Endothelial cell of umbilical vein (primary cell): ENCODE measurements around the gene SLC25A48. TPM values are rescaled to one million over a fixed set of nuclear protein-coding genes. Genes with fewer than 3 reads are reported as not detected.

Source experiments
- BruUV-seq: library from RNA; stranded (reverse); fragments of 400-500 nt; replicated peaks from 2 replicates; lab custom pipeline; 2021; lab: Mats Ljungman, UMichigan
- CTCF ChIA-PET: fragments of 300-600, 350-600 bp; sonication (Branson Sonifier 250); formaldehyde crosslinking; loops from one replicate; lab custom pipeline; 2021; ENCODE audit warnings: antibody characterized with exemption, inconsistent platforms; lab: Charles Lee
- POLR2A ChIA-PET: fragments of 300-600, 350-600 bp; sonication (Branson Sonifier 250); formaldehyde crosslinking; loops from one replicate; lab custom pipeline; 2021; ENCODE audit warnings: antibody characterized with exemption, inconsistent platforms; lab: Charles Lee
- DNase-seq: peaks from one replicate; pipeline ENCODE4 v3.0.0-alpha.2; 2011; ENCODE audit warnings: low read depth, low spot score
- FAIRE-seq: peaks from 2 replicates; lab custom pipeline; 2011; peaks lifted over from hg19 to GRCh38; lab: Jason Lieb, UNC
- H2AFZ ChIP-seq: 2 replicates; pipeline ENCODE4 v1.6.0; 2012; ENCODE audit warnings: low read depth, low read length, control low read depth, inconsistent platforms
- H3K27ac ChIP-seq: 2 replicates; pipeline ENCODE4 v1.5.1; 2011; ENCODE audit warnings: low read depth, mild to moderate bottlenecking, control low read depth, low read length, moderate library complexity; ENCODE audit not compliant: insufficient read depth
- H3K27me3 ChIP-seq, 2 experiments: 2 replicates each; pipeline versions ENCODE4 v1.6.0 to v1.6.1; 2011; ENCODE audit warnings: low read length in 2 of 2, mixed read lengths in 1 of 2; ENCODE audit not compliant: control insufficient read depth in 2 of 2, insufficient read depth in 2 of 2
- H3K36me3 ChIP-seq, 2 experiments: 2 replicates in 1 of 2; 3 replicates in 1 of 2; pipeline ENCODE4 v1.5.1; 2011; ENCODE audit warnings: low read length in 2 of 2, mild to moderate bottlenecking in 1 of 2, moderate library complexity in 1 of 2; ENCODE audit not compliant: control insufficient read depth in 2 of 2, insufficient read depth in 2 of 2; ENCODE audit errors: extremely low read depth in 1 of 2
- H3K4me1 ChIP-seq: 3 replicates; pipeline ENCODE4 v1.5.1; 2011; ENCODE audit warnings: mild to moderate bottlenecking, low read length; ENCODE audit not compliant: control insufficient read depth, insufficient read depth; ENCODE audit errors: extremely low read depth
- H3K4me2 ChIP-seq: 2 replicates; pipeline ENCODE4 v1.6.1; 2011; ENCODE audit warnings: low read length, control low read depth, mixed read lengths; ENCODE audit not compliant: insufficient read depth
- H3K4me3 ChIP-seq, 3 experiments: fragments of 200-600 bp in 1 of 3; sonication (generic), shearing (Covaris generic) in 1 of 3; replicated peaks in 1 of 3; 2 replicates each; pipeline ENCODE4 v1.5.1; 2011 to 2016; ENCODE audit warnings: control low read depth in 3 of 3, low read length in 3 of 3, mild to moderate bottlenecking in 2 of 3, inconsistent platforms in 1 of 3, low read depth in 1 of 3, moderate library complexity in 1 of 3; ENCODE audit not compliant: insufficient read depth in 1 of 3
- H3K79me2 ChIP-seq: 2 replicates; pipeline ENCODE4 v1.6.0; 2012; ENCODE audit warnings: low read length, inconsistent platforms; ENCODE audit not compliant: control insufficient read depth, insufficient read depth
- H3K9ac ChIP-seq: replicated peaks from 2 replicates; pipeline ENCODE3; 2011; ENCODE audit warnings: low read length, control low read depth; ENCODE audit not compliant: insufficient read depth; ENCODE audit errors: extremely low read depth
- H3K9me1 ChIP-seq: replicated peaks from 3 replicates; pipeline ENCODE4 v1.6.0; 2011; ENCODE audit warnings: mild to moderate bottlenecking, low read length; ENCODE audit not compliant: control insufficient read depth, insufficient read depth; ENCODE audit errors: extremely low read depth
- H3K9me3 ChIP-seq: replicated peaks from 2 replicates; pipeline ENCODE4 v1.5.1; 2012; ENCODE audit warnings: low read length, inconsistent platforms; ENCODE audit not compliant: control insufficient read depth, insufficient read depth
- H4K20me1 ChIP-seq: replicated peaks from 2 replicates; pipeline ENCODE3; 2011; ENCODE audit warnings: mild to moderate bottlenecking, low read length; ENCODE audit not compliant: control insufficient read depth, insufficient read depth; ENCODE audit errors: extremely low read depth
- CTCF ChIP-seq, 2 donors: IDR thresholded peaks; 1 replicate in 1 of 2; 2 replicates in 1 of 2; pipeline ENCODE4 v1.5.1; 2011; ENCODE audit warnings: low read length in 2 of 2, mild to moderate bottlenecking in 2 of 2, moderate library complexity in 2 of 2, control low read depth in 1 of 2, inconsistent platforms in 1 of 2, low read depth in 1 of 2; ENCODE audit not compliant: insufficient read depth in 1 of 2; ENCODE audit errors: extremely low read depth in 1 of 2
- EZH2 ChIP-seq: IDR thresholded peaks from 2 replicates; pipeline ENCODE4 v1.6.1; 2012; ENCODE audit warnings: borderline replicate concordance, low read depth, mild to moderate bottlenecking, moderate library complexity, low read length, inconsistent platforms; ENCODE audit not compliant: severe bottlenecking
- FOS ChIP-seq: IDR thresholded peaks from 2 replicates; pipeline ENCODE4 v1.6.1; 2011; ENCODE audit warnings: mild to moderate bottlenecking, low read length, moderate library complexity, borderline replicate concordance; ENCODE audit not compliant: insufficient read depth
- GATA2 ChIP-seq: IDR thresholded peaks from 2 replicates; pipeline ENCODE4 v1.7.0; 2011; ENCODE audit warnings: low read depth, mild to moderate bottlenecking, moderate library complexity, mixed read lengths, low read length; ENCODE audit not compliant: insufficient read length, insufficient read depth
- JUN ChIP-seq: IDR thresholded peaks from 2 replicates; pipeline ENCODE4 v1.6.1; 2011; ENCODE audit warnings: borderline replicate concordance, low read depth; ENCODE audit not compliant: insufficient read length, insufficient read depth
- MYC ChIP-seq: IDR thresholded peaks from one replicate; pipeline ENCODE4 v1.6.1; 2011; ENCODE audit warnings: mild to moderate bottlenecking, low read depth, low read length
- POLR2A ChIP-seq: IDR thresholded peaks from 2 replicates; pipeline ENCODE4 v1.6.1; 2012; ENCODE audit warnings: low read depth, mild to moderate bottlenecking, control low read depth, low read length
- POLR2AphosphoS5 ChIP-seq: IDR thresholded peaks from 2 replicates; pipeline ENCODE4 v1.6.1; 2012; ENCODE audit warnings: low read depth, mild to moderate bottlenecking, control low read depth, low read length, moderate library complexity; ENCODE audit not compliant: insufficient read depth
- dilution Hi-C: fragments of 300-500 bp; cut with MboI; formaldehyde crosslinking; loops from one replicate; pipeline ENCODE4 v1.15.0; 2019; ENCODE audit warnings: low sequenced_read_pairs; ENCODE audit not compliant: extremely low pct_ligation_motif_present
- intact Hi-C: fragments of 100-400 bp; cut with micrococcal nuclease; formaldehyde crosslinking; loops from one replicate; pipeline ENCODE4 v1.10.0; 2022
- polyA plus RNA-seq, 4 experiments: library from polyadenylated mRNA; depleted of rRNA in 3 of 4; stranded (reverse) in 3 of 4; unstranded in 1 of 4; fragments of >200 nt; gene quantifications; 2 replicates each; pipeline versions ENCODE4 v1.2.1 to v1.2.3, GENCODE V29; 2011 to 2012; ENCODE audit warnings: missing spikeins in 1 of 4
- total RNA-seq: library from RNA; stranded (reverse); gene quantifications from 2 replicates; pipeline ENCODE4 v1.2.3, GENCODE V29; 2021
- TF ChIP-seq, protein P1 (sequence below): IDR thresholded peaks from 2 replicates; pipeline ENCODE4 v1.6.1; 2011; ENCODE audit not compliant: insufficient read depth, insufficient read length

Gene SLC25A48
- total and polyA plus RNA-seq, 2 donors (not counting 3 experiments of a cell fraction or from before 2014, with no cell fraction given) = not detected

DNA sequence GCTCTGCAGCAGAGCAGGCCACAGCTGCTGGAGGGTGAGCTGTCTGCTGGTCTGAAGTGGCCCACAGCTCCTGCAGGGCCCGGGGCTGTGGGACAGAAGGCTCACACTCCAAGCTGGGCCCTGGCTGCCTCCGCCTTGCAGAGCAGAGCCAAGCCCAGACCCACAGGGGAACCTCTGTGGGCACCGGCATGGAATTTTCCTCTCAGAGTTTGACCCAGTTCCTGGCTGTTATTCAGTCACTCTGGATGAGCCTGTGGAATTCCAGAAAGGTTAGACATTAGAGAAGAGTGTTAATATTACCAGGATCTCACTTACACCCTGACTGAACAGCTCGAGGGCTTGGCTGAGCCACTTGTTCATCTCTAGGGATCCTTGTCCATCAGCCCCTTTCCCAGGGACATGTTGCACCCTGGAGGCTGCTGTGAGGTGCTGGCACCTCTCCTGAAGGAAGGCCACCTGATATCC lies 43.7 kb downstream of the SLC25A48 start:
- Histone ChIP-seq H3K4me2 (no peak overlapping the region), H3K9ac (no peak overlapping the region), H3K27me3 (peaks cover 0 to 3% of the 10 kb centered on the region in 2 experiments), H3K79me2 (no peaks in the 10 kb centered on the region), H4K20me1 (no peaks in the 10 kb centered on the region), H3K4me3 (no peak overlapping the region), H2AFZ (no peak overlapping the region), H3K36me3 (no peaks in the 10 kb centered on the region), H3K9me3 (no peaks in the 10 kb centered on the region), H3K4me1 (no peaks in the 10 kb centered on the region), H3K9me1 (no peaks in the 10 kb centered on the region), H3K27ac (no peak overlapping the region)
- DNase-seq (no peak), FAIRE-seq (no peak)
- BruUV-seq = no TSS peak
- CTCF ChIA-PET = no interaction called here
- POLR2A ChIA-PET = no interaction called here
- no peak for TF ChIP-seq MYC
- no peak for TF ChIP-seq FOS
- no peak for TF ChIP-seq CTCF (IDR thresholded peaks at IDR 0.05; ENCODE audit: extremely low read depth in 1 of 2, insufficient read depth in 1 of 2, low read depth in 1 of 2, low read length in 2 of 2)
- TF ChIP-seq EZH2 = no peak
- TF ChIP-seq GATA2 = no peak
- TF ChIP-seq POLR2A = no peak
- TF ChIP-seq, protein P1, sequence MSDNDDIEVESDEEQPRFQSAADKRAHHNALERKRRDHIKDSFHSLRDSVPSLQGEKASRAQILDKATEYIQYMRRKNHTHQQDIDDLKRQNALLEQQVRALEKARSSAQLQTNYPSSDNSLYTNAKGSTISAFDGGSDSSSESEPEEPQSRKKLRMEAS = no peak
- no peak for TF ChIP-seq JUN
- no peak for TF ChIP-seq POLR2AphosphoS5
- dilution Hi-C loops = no loop called here
- intact Hi-C loops = no loop called here
